Stimulated activated CD8-positive, alpha-beta memory T cell treated with anti-CD3 and anti-CD28 coated beads, Interleukin-12 subunit alpha, Interleukin-12 subunit beta, amount 100 ng/mL, for 4 hours (primary cell): ENCODE results near the gene WDSUB1.

Experiments used
- DNase-seq: peaks from one replicate; pipeline ENCODE4 v3.0.0-alpha.2; 2020; ENCODE audit warnings: low read depth

WDSUB1 gene

GRCh38 chr2:159285929-159286708, at the start of gene WDSUB1:
TSS of gene WDSUB1 (minus strand) at chr2:159286703. CDS start at chr2:159283069, 3,634 bp downstream.
- peak; percentile 33 for DNase-seq

GRCh38 chr2:159326569-159327255, 40.2 kb upstream of the WDSUB1 start:
- DNase-seq = no peak

- DNase-seq = no peak
Measured at GRCh38 chr2:159322419-159322818, 35.9 kb upstream of the WDSUB1 start.

GRCh38 chr2:159317392-159318088, 31.0 kb upstream of the WDSUB1 start:
- DNase-seq = no peak

- DNase-seq = no peak
Measured at GRCh38 chr2:159307942-159308341, 21.4 kb upstream of the WDSUB1 start.

GRCh38 chr2:159300586-159300985, 14.1 kb upstream of the WDSUB1 start:
- DNase-seq = no peak

- DNase-seq = no peak
Measured at GRCh38 chr2:159298967-159299366, 12.5 kb upstream of the WDSUB1 start.

GRCh38 chr2:159297042-159297707, 10.7 kb upstream of the WDSUB1 start:
- DNase-seq = no peak

GRCh38 chr2:159292157-159292556, 5.7 kb upstream of the WDSUB1 start:
- no peak for DNase-seq

- no peak for DNase-seq
Measured at GRCh38 chr2:159290289-159290907, 3.9 kb upstream of the WDSUB1 start.

- no peak for DNase-seq
Measured at GRCh38 chr2:159287733-159288132, 1.2 kb upstream of the WDSUB1 start.

- peak; percentile 96 for DNase-seq
Measured at GRCh38 chr2:159286709-159287441, 372 bp upstream of the WDSUB1 start.

- DNase-seq = no peak
Measured at GRCh38 chr2:159285433-159285832, 1.1 kb downstream of the WDSUB1 start.

- no peak for DNase-seq
Measured at GRCh38 chr2:159283529-159283928, 3.0 kb downstream of the WDSUB1 start.

GRCh38 chr2:159281002-159281401, 5.5 kb downstream of the WDSUB1 start:
- DNase-seq = no peak

- no peak for DNase-seq
Measured at GRCh38 chr2:159279700-159280099, 6.8 kb downstream of the WDSUB1 start.

- no peak for DNase-seq
Measured at GRCh38 chr2:159275111-159275510, 11.4 kb downstream of the WDSUB1 start.

- DNase-seq = no peak
Measured at GRCh38 chr2:159272156-159272555, 14.3 kb downstream of the WDSUB1 start.

GRCh38 chr2:159270744-159271379, 15.6 kb downstream of the WDSUB1 start:
- no peak for DNase-seq

- DNase-seq = no peak
Measured at GRCh38 chr2:159267921-159268320, 18.6 kb downstream of the WDSUB1 start.

GRCh38 chr2:159266554-159266953, 19.9 kb downstream of the WDSUB1 start:
- no peak for DNase-seq
